GM19468 (cell line): ENCODE measurements around the gene RUSF1.
"Not testable (repeated sequence)": the region's sequence is repeated elsewhere in the genome, so short reads cannot be mapped to it uniquely, and the experiment has no call there.

Source experiments
- ATAC-seq: cut with Tn5 transposase; IDR thresholded peaks from one replicate; pipeline ENCODE4 v1.9.1; 2021; ENCODE audit warnings: mild to moderate bottlenecking, moderate library complexity, moderate number of reproducible peaks; ENCODE audit not compliant: unreplicated experiment; ENCODE audit errors: extremely low read depth

Gene RUSF1

DNA sequence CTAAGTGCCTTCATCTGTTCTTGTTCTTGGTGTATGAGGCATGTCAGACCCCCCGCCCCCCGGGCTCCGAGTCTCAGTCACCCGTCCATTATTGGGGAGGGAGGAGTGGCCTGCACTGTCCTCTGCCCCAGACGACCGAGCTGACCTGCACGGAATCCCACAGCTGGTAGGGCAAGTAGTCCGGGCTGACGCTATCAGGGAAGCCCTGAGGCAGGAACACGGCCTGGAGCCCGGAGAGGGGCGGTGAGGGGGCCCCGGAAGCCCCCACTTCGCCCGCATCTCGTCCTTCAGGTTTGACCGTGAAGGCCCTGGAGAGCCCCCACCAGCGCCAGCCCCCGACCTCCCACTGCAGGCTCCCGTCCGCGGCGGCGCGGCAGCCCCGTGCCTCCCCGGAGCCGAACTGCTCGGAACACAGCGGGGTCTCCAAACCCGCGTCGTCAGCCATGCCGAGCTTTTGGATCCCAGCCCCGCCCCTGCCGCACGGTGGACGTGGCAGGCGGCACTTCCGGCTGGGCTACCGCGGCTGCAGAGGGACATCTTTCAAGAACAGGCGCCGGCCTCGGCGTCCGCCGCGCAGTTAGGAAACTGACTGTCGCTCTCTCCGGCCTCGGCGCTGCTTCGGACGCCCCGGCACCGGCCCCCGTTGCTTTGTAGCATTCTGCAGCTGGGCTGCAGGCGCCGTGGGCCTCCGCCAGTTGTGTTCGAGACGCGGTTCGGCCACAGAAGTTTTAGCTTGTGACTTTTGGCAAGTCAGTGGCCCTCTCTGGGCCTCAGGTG lies at the start of gene RUSF1:
TSS of gene RUSF1 (minus strand) at position 463 of the 777 bp plus-strand sequence. CDS start at position 445, 18 bp downstream.
- peak; percentile 92 for ATAC-seq

DNA sequence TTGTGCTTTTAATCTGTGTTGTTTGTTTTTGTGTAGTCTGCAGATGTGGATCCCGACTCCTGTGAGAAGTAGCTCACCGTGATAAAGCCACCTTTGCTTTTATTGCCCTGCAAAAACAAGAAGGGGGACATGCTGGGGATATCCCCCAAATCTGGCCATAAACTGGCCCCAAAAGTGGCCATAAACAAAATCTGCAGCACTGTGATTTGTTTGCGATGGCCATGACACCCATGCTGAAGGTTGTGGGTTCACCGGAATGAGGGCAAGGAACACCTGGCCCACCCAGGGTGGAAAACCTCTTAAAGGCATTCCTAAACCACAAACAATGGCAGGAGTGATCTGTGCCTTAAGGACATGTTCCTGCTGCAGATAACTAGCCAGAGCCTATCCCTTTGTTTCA lies 34.6 kb upstream of the RUSF1 start:
- no peak for ATAC-seq

DNA sequence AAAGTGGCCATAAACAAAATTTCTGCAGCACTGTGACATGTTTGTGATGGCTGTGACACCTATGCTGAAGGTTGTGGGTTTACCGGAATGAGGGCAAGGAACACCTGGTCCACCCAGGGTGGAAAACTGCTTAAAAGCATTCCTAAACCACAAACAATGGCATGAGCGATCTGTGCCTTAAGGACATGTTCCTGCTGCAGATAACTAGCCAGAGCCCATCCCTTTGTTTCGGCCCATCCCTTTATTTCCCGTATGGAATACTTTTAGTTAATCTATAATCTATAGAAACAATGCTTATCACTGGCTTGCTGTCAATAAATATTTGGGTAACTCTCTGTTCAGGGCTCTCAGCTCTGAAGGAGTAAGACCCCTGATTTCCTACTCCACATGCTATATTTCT lies 31.6 kb upstream of the RUSF1 start:
- ATAC-seq, result not testable (repeated sequence)

DNA sequence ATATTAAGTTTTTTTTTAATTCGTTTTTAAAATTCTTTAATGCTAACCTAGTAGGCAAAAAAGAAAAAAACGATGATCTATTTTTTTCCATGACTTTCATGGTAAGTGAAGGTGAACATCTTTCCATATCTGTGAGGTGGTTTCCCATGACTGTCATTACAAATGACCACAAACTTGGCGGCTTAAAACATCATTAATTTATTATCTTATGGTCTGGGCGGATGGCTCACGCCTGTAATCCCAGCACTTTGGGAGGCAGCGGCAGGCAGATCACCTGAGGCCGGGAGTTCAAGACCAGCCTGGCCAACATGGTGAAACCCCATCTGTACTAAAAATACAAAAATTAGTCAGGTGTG lies 30.0 kb upstream of the RUSF1 start:
- ATAC-seq, result not testable (repeated sequence)

- no peak for ATAC-seq
These were observed 29.4 kb upstream of the RUSF1 start for GRCh38 chr16:31537362-31538242.

- ATAC-seq, result no peak
These were observed 28.7 kb upstream of the RUSF1 start for GRCh38 chr16:31536804-31537361.

- ATAC-seq, result no peak
These were observed 27.5 kb upstream of the RUSF1 start for GRCh38 chr16:31535737-31536136.

GRCh38 chr16:31532896-31533295 lies 24.7 kb upstream of the RUSF1 start:
- ATAC-seq, result no peak

GRCh38 chr16:31532120-31532519 lies 23.9 kb upstream of the RUSF1 start:
- no peak for ATAC-seq

DNA sequence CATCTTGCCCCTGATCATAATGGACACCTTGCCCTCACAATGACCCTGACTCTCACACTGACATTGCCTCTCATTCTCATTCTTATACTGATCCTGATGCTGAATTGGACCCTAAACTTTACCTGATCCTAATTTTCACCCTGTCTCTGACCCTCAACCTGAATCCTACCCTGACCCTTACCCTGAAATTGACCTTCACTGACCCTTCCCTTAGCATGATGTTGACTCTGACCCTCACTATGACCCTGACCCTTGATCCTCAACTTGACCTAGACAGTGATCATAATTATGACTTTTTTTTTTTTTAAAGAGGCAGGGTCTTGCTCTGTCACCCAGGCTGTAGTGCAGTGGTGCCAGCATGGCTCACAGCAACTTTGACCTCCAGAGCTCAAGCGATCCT lies 22.9 kb upstream of the RUSF1 start:
- no peak for ATAC-seq

DNA sequence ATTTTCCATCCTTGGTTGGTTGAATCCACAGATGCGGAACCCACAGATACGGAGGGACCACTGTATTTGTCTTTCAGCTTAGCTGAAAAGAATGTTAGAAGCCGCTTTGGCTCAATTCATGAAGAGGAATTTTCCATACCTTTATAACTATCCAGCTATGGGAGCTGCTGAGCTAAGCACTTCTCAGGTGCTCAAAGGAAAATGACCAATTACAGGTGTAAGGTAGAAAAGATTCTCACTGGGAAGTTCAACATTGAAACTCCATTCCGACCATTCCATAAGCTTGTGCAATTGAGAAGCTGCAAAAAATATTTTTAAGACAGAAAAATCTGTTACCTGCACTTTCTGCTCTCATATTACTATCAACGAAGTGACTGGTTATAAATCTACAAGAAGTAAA lies 22.2 kb upstream of the RUSF1 start:
- no peak for ATAC-seq

DNA sequence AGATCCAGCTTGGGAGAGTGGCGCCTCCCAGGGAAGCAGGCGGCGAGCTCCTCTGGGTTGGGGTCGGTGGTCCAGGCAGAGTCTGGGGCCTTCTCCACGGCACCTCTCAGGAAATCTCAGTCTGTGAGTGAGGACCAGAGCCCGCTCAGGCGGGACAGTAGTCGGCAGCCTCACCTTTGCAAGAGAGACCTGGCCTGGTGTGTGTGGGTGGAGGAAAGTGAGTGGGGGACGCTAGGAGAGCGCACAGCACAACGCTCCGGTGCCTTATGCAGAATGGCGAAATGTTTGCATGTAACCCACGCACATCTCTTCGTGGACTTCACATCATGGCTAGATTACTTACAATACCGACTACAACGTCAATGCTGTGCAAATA lies 21.7 kb upstream of the RUSF1 start:
- no peak for ATAC-seq

- no peak for ATAC-seq
These were observed 21.1 kb upstream of the RUSF1 start for GRCh38 chr16:31529108-31529936.

DNA sequence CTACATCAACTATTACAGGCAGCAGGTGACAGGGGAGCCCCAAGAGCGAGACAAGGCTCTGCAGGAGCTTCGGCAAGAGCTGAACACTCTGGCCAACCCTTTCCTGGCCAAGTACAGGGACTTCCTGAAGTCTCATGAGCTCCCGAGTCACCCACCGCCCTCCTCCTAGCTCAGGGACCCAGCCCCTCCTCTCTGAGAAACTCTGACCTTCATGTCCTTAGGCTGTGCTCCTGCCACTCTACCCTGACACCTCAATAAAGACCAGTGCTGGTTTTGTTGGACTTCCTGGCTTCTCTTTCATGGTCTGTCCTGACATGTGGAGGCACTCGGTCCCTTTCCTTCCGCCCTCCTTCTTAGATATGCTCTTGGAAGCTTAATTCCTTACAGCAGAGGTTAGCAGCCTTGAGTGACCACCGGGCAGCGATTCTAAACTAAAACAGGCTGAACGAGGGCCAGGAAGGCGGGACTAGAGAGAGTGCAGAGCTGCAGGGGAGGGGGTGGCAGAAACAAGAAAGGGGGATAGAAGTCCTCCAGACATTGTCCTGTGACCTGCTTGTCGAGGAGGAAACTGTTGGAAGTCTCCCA lies 20.4 kb upstream of the RUSF1 start:
- no peak for ATAC-seq

DNA sequence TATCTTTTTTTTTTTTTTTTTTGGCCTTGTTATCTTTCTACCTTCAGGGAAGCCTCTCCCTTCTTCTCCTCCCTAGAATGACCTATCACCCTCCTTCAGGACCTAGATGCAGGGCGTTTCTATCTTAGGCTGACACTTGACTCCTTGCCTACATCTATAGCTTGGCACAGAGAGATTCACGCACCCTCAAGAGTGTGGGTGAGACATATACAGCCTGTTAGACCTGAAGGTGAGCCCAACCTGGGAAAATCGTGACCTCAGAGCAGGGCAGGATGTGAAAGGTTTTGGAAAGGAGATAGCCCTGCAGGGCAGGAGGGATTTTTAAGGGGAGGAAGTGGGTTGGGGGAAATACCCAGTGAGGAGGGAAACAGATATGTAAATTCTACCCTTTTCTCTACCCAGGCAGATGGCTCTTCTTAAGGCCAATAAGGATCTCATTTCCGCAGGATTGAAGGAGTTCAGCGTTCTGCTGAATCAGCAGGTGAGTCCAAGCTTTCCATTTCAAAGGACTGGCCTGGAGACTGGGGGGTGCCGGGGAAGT lies 19.6 kb upstream of the RUSF1 start, which contains the start of gene AHSP:
TSS of gene AHSP (plus strand) at position 167 of the 541 bp plus-strand sequence. CDS start at position 407, 240 bp downstream.
- ATAC-seq, result no peak

DNA sequence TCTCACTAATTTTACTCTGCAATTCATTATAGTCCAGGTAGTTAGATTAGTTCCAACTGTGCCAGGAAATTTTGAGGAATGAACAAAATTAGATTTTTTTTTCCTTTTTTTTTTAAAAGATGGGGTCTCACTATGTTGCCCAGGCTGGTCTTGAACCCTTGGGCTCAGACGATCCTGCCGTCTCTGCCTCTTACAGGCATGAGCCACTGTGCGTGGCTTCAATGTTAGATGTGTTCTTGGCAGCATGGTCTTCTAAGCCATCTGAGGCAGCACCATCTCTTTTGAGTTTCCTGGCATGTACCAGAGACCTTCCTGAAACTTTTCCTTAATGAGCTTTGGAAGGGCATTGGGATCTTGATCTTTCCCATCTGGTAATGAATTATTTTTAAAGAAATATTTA lies 16.9 kb upstream of the RUSF1 start:
- ATAC-seq, result no peak

DNA sequence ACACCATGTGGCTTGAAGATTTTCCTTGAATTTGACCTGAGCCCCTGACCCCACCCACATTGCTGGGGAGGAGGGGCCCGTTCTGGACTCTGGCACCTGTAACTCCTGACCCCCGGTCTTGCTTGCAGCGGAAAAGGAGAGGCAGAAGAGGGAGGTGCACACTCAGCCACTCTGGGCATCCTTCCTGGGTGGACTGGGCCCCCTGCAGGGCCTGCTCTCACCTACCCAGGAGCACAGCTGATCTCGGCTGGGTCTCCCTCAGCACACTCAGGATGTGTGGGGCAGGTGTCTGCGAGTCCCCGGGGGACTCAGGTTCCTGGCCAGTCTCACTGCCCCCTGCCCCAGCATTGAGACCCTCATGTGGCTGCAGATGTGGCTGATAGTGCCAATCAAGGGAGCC lies 15.6 kb upstream of the RUSF1 start:
- not testable (repeated sequence) for ATAC-seq

DNA sequence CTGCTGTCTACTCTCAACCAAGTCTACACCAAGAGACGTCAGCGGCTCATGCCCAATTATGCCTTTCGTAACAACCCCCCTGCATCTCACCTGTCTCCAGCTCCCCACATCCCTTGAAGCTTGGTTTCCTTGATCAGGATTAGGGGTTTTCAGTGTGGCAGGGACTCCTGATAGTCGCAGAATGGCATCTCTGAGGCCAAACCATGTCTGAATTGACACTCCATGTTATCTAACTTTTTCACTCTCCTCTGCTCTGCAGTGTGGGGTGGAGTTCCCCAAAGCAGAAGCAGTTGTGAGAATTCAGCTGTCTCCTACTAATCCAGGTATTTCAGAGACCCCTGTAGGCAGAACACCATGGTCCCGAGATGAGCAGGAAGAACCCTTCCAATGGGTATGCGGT lies 13.9 kb upstream of the RUSF1 start:
- no peak for ATAC-seq

DNA sequence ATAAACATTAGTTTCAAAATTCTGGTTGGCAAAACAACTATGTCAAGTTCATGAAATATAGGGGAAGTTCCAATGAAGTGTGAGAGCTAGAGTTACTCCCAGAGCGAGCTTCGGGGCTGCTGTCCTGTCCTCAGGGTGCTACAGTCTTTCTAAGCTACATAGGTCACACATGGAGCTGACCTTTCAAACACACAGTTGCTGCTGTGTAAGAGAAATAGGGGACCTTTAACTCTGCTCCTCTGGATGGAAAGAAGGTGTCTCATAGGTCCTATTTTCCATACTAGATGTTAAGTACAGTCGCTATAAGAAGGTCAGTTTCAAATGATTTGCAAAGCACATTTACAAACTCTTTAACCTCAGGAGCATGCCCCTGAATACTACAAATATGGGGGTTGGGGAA lies 13.2 kb upstream of the RUSF1 start:
- no peak for ATAC-seq
